ENCODE measurements around the gene HLX. TPM values are rescaled to one million over a fixed set of nuclear protein-coding genes. Genes with fewer than 3 reads are reported as not detected.

Gene HLX
- total and polyA plus RNA-seq, 7 experiments from 2014 or later = 0.27 to 11.0 (median 2.1) TPM; not detected in 3

DNA sequence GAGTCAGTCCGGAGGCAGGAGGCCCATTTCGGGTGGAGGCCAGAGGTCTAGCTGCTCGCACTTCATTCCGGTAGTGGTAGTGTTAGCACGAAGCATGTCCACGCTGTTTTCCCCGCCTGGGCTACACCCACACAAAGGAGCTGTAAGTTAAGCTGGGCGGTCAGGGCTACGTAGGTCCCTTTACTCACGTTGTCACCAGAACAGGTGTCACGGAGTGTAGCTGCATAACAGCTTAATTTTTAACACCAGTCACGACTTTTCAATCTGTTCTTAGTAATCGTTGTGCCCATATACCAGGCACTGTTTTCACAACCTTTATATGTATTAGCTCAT lies 15.6 kb downstream of the HLX start:
- H3K27me3 Mint-ChIP-seq = peaks cover 50 to 80% (median 63%) of the 10 kb centered on the region in 5 donors

DNA sequence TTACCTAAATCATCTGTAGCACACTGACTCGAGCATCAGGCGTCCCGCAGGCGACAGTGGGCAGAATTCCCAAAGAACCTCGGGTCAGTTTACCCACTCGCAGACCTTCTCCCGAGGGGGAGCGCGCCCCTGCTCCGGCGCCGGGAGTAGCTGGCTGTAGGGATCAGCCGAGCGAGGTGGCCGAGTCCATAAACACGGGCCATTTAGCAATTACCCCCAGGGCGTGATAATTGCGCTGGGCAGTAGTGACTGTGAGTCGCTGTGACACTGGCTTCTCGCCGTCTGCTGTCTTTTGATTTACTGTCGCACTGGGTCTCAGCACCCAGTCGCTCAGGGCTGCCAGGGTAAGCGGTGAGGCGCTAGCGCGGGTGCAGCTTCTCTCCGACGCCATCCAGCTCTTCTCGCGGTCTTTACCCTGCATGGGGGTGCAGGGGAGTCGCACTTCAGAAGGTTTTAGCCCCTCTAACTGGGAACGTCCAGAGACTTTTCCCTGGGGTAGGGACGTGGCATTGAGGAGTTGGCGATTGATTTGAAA lies 16.2 kb downstream of the HLX start:
- intact Hi-C loops (cut with micrococcal nuclease) = no loop called here
- Histone ChIP-seq H3K36me3 (ENCODE audit: control insufficient read depth in 2 of 3, insufficient read depth in 3 of 3, low read length in 3 of 3) (no peaks in the 10 kb centered on the region), H3K9me3 (ENCODE audit: control insufficient read depth in 2 of 3, low read length in 3 of 3) (no peaks in the 10 kb centered on the region), H3K4me1 (ENCODE audit: control insufficient read depth in 2 of 2, insufficient read depth in 2 of 2, low read length in 2 of 2) (no peaks in the 10 kb centered on the region), H3K4me3 (ENCODE audit: low read length) (no peak overlapping the region), H3K27ac (ENCODE audit: low read depth, low read length) (no peak overlapping the region), H3K27me3 (ENCODE audit: control insufficient read depth in 2 of 2, insufficient read depth in 2 of 2, low read length in 2 of 2) (no peaks in the 10 kb centered on the region)
- ChIA-PET CTCF (no interaction called here), POLR2A (no interaction called here)
- H3K9me3 Mint-ChIP-seq = peaks cover 0 to 30% (median 8%) of the 10 kb centered on the region in 11 donors
- H3K36me3 Mint-ChIP-seq = peaks cover 0 to 10% (median 0%) of the 10 kb centered on the region in 5 donors
- H3K27ac Mint-ChIP-seq = no peak overlapping the region
- ATAC-seq = no peak
- peaks cover 0 to 11% (median 5%) of the 10 kb centered on the region in 7 donors for H3K4me1 Mint-ChIP-seq
- peaks cover 47 to 80% (median 61%) of the 10 kb centered on the region in 5 donors for H3K27me3 Mint-ChIP-seq
- no peak overlapping the region for H3K4me3 Mint-ChIP-seq
- no peak for DNase-seq

More for the DNA sequence above, 15.6 kb downstream of the HLX start:
- H3K4me3 ChIP-seq (ENCODE audit: low read length) = no peak overlapping the region
- peaks cover 0 to 5% (median 0%) of the 10 kb centered on the region in 5 donors for H3K36me3 Mint-ChIP-seq
- H3K27ac Mint-ChIP-seq = no peak overlapping the region
- peaks cover 0 to 28% (median 6%) of the 10 kb centered on the region in 11 donors for H3K9me3 Mint-ChIP-seq
- intact Hi-C loops (cut with micrococcal nuclease) = no loop called here
- no peak overlapping the region for H3K27ac ChIP-seq (ENCODE audit: low read depth, low read length)
- H3K4me3 Mint-ChIP-seq = no peak overlapping the region
- peaks cover 0 to 11% (median 5%) of the 10 kb centered on the region in 7 donors for H3K4me1 Mint-ChIP-seq
- POLR2A ChIA-PET = no interaction called here
- H3K9me3 ChIP-seq (ENCODE audit: control insufficient read depth in 2 of 3, low read length in 3 of 3) = no peaks in the 10 kb centered on the region
- H3K36me3 ChIP-seq (ENCODE audit: control insufficient read depth in 2 of 3, insufficient read depth in 3 of 3, low read length in 3 of 3) = no peaks in the 10 kb centered on the region
- no peaks in the 10 kb centered on the region for H3K27me3 ChIP-seq (ENCODE audit: control insufficient read depth in 2 of 2, insufficient read depth in 2 of 2, low read length in 2 of 2)
- ATAC-seq (no peak), DNase-seq (no peak)
- H3K4me1 ChIP-seq (ENCODE audit: control insufficient read depth in 2 of 2, insufficient read depth in 2 of 2, low read length in 2 of 2) = no peaks in the 10 kb centered on the region
- CTCF ChIA-PET = no interaction called here

DNA sequence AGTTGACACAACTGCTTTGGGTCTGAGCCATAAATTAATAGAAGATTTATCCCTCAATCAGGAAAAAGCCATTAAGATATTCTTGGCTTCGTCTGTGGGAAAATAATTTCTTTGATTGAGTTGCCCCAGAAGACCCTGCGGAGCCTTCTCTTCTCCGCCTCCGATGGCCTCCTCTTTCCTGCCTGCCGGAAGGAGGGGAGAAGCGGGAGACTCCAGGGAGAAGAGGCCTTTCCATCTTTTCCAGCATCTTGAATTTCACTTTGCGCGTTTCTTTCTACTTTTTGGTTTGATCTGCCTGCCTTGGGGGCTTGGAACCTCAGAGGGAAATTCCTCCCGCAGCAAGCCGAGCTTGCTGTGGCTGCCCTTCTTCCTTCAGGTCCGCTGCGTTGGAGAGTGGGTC lies 16.8 kb downstream of the HLX start:
- Histone ChIP-seq H3K4me3 (ENCODE audit: low read length) (no peak overlapping the region), H3K9me3 (ENCODE audit: control insufficient read depth in 2 of 3, low read length in 3 of 3) (no peaks in the 10 kb centered on the region), H3K27me3 (ENCODE audit: control insufficient read depth in 2 of 2, insufficient read depth in 2 of 2, low read length in 2 of 2) (no peaks in the 10 kb centered on the region), H3K27ac (ENCODE audit: low read depth, low read length) (no peak overlapping the region), H3K4me1 (ENCODE audit: control insufficient read depth in 2 of 2, insufficient read depth in 2 of 2, low read length in 2 of 2) (no peaks in the 10 kb centered on the region), H3K36me3 (ENCODE audit: control insufficient read depth in 2 of 3, insufficient read depth in 3 of 3, low read length in 3 of 3) (no peaks in the 10 kb centered on the region)
- ATAC-seq = no peak
- intact Hi-C loops (cut with micrococcal nuclease) = no loop called here
- Mint-ChIP-seq H3K36me3 (peaks cover 0 to 10% (median 0%) of the 10 kb centered on the region in 5 donors), H3K4me1 (peaks cover 0 to 11% (median 5%) of the 10 kb centered on the region in 7 donors), H3K4me3 (peak overlapping the region in 1 of 10 donors; percentile 6), H3K27me3 (peaks cover 43 to 80% (median 61%) of the 10 kb centered on the region in 5 donors), H3K9me3 (peaks cover 0 to 31% (median 6%) of the 10 kb centered on the region in 11 donors), H3K27ac (no peak overlapping the region)
- no peak for DNase-seq
- CTCF ChIA-PET = no interaction called here
- POLR2A ChIA-PET = no interaction called here

DNA sequence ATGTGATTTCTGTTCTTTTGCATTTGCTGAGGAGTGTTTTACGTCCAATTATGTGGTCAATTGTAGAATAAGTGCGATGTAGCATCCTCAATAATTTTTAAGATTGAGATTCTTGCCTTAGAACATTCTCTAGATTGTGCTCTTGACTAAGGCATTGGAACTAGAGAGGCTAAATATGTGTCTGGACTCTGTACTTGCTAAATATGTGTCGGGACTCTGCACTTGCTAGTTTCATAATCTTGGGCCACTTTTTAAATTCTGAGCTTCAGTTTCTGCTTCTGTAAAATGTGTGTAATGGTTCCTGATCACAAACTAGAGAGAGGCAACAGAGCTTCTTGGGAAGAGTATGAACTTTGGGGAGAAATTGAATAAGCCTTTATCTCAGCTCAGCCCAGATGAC lies 21.6 kb downstream of the HLX start:
- ChIA-PET CTCF (no interaction called here), POLR2A (no interaction called here)
- ATAC-seq (no peak), DNase-seq (no peak)
- Mint-ChIP-seq H3K4me3 (no peak overlapping the region), H3K9me3 (peaks cover 0 to 10% (median 4%) of the 10 kb centered on the region in 11 donors), H3K36me3 (peaks cover 0 to 7% (median 0%) of the 10 kb centered on the region in 5 donors), H3K4me1 (no peaks in the 10 kb centered on the region), H3K27me3 (peaks cover 2 to 45% (median 34%) of the 10 kb centered on the region in 5 donors), H3K27ac (no peak overlapping the region)
- intact Hi-C loops (cut with micrococcal nuclease) = no loop called here
- no peak overlapping the region for H3K27ac ChIP-seq (ENCODE audit: low read depth, low read length)
- H3K4me3 ChIP-seq (ENCODE audit: low read length) = no peak overlapping the region
- H3K27me3 ChIP-seq (ENCODE audit: control insufficient read depth in 2 of 2, insufficient read depth in 2 of 2, low read length in 2 of 2) = no peaks in the 10 kb centered on the region
- no peaks in the 10 kb centered on the region for H3K9me3 ChIP-seq (ENCODE audit: control insufficient read depth in 2 of 3, low read length in 3 of 3)
- no peaks in the 10 kb centered on the region for H3K36me3 ChIP-seq (ENCODE audit: control insufficient read depth in 2 of 3, insufficient read depth in 3 of 3, low read length in 3 of 3)
- H3K4me1 ChIP-seq (ENCODE audit: control insufficient read depth in 2 of 2, insufficient read depth in 2 of 2, low read length in 2 of 2) = no peaks in the 10 kb centered on the region

DNA sequence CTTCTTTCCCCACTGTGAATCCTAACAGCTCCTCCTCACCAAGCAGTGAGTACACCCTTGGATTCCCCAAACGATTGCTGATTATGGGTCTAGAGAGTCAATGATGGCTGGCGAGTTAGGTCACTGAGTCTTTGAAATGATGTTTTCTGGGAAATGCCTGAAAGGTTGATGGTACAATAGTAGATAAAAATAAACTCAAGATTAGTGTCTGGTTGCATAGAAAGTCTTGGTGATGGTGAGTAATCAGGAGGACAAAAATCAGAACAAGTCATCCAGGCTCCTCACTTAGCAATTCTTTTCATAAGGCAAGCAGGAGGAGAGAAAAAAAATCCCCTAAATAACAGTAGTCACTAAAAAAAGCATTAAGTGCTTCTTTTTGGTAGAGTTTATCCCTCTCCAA lies 22.6 kb downstream of the HLX start:
- Mint-ChIP-seq H3K9me3 (peaks cover 0 to 10% (median 3%) of the 10 kb centered on the region in 11 donors), H3K27ac (no peak overlapping the region), H3K4me3 (no peak overlapping the region), H3K27me3 (peaks cover 0 to 39% (median 28%) of the 10 kb centered on the region in 5 donors), H3K4me1 (no peaks in the 10 kb centered on the region), H3K36me3 (peaks cover 0 to 7% (median 0%) of the 10 kb centered on the region in 5 donors)
- H3K4me1 ChIP-seq (ENCODE audit: control insufficient read depth in 2 of 2, insufficient read depth in 2 of 2, low read length in 2 of 2) = no peaks in the 10 kb centered on the region
- no peak overlapping the region for H3K4me3 ChIP-seq (ENCODE audit: low read length)
- CTCF ChIA-PET = no interaction called here
- H3K27ac ChIP-seq (ENCODE audit: low read depth, low read length) = no peak overlapping the region
- POLR2A ChIA-PET = no interaction called here
- no peak for ATAC-seq
- intact Hi-C loops (cut with micrococcal nuclease) = no loop called here
- no peaks in the 10 kb centered on the region for H3K36me3 ChIP-seq (ENCODE audit: control insufficient read depth in 2 of 3, insufficient read depth in 3 of 3, low read length in 3 of 3)
- no peaks in the 10 kb centered on the region for H3K9me3 ChIP-seq (ENCODE audit: control insufficient read depth in 2 of 3, low read length in 3 of 3)
- DNase-seq = no peak
- no peaks in the 10 kb centered on the region for H3K27me3 ChIP-seq (ENCODE audit: control insufficient read depth in 2 of 2, insufficient read depth in 2 of 2, low read length in 2 of 2)

DNA sequence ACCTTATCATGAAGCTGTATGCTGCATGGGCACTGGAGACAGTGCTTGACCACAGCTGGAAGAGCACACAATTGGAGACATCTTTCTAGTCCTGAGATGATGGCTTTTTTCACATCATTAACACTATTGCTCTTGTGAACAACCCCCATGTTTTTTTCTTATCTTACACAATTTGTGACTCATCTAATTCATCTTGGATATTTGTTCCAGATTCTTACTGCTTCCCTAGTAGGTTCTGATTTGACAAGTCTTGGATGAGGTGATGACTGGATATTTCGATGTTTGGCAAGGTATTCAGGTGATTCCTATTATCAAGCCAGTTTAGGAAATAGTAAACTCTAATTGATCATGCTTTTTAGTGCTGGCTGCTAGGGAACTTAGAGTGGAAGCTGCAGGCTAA lies 23.7 kb downstream of the HLX start:
- Mint-ChIP-seq H3K27ac (no peak overlapping the region), H3K9me3 (peaks cover 0 to 5% (median 3%) of the 10 kb centered on the region in 11 donors), H3K4me1 (no peaks in the 10 kb centered on the region), H3K4me3 (no peak overlapping the region), H3K36me3 (peaks cover 0 to 7% (median 0%) of the 10 kb centered on the region in 5 donors), H3K27me3 (peaks cover 0 to 39% (median 28%) of the 10 kb centered on the region in 5 donors)
- H3K36me3 ChIP-seq (ENCODE audit: control insufficient read depth in 2 of 3, insufficient read depth in 3 of 3, low read length in 3 of 3) = no peaks in the 10 kb centered on the region
- H3K4me3 ChIP-seq (ENCODE audit: low read length) = no peak overlapping the region
- H3K4me1 ChIP-seq (ENCODE audit: control insufficient read depth in 2 of 2, insufficient read depth in 2 of 2, low read length in 2 of 2) = no peaks in the 10 kb centered on the region
- ATAC-seq (no peak), DNase-seq (no peak)
- H3K27me3 ChIP-seq (ENCODE audit: control insufficient read depth in 2 of 2, insufficient read depth in 2 of 2, low read length in 2 of 2) = no peaks in the 10 kb centered on the region
- intact Hi-C loops (cut with micrococcal nuclease) = no loop called here
- POLR2A ChIA-PET = no interaction called here
- CTCF ChIA-PET = no interaction called here
- H3K9me3 ChIP-seq (ENCODE audit: control insufficient read depth in 2 of 3, low read length in 3 of 3) = no peaks in the 10 kb centered on the region
- no peak overlapping the region for H3K27ac ChIP-seq (ENCODE audit: low read depth, low read length)

DNA sequence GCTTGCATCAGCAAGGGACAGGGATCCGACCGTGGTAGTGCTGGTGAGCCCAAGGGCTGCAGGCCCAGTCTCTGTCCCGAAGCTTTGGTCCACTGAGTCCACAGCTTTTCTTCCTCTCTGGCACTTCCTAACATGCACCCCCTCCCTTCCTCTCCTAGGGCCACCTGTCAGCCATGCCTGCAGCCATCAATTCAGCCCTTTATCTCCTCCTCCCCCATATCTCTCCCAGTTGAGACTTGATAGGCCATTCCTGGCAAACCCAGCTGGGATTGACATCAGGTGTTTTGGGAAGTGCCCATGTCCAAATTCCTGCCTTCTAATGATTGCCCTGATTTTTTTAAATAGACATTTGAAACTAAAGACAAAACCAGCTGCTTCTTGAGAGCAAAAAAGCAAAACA lies 25.6 kb downstream of the HLX start:
- Mint-ChIP-seq H3K4me3 (no peak overlapping the region), H3K27me3 (peaks cover 0 to 46% (median 17%) of the 10 kb centered on the region in 5 donors), H3K9me3 (peaks cover 0 to 6% (median 0%) of the 10 kb centered on the region in 11 donors), H3K27ac (no peak overlapping the region), H3K36me3 (peaks cover 0 to 5% (median 0%) of the 10 kb centered on the region in 5 donors), H3K4me1 (no peaks in the 10 kb centered on the region)
- no peak overlapping the region for H3K4me3 ChIP-seq (ENCODE audit: low read length)
- ATAC-seq (no peak), DNase-seq (no peak)
- no peaks in the 10 kb centered on the region for H3K27me3 ChIP-seq (ENCODE audit: control insufficient read depth in 2 of 2, insufficient read depth in 2 of 2, low read length in 2 of 2)
- H3K9me3 ChIP-seq (ENCODE audit: control insufficient read depth in 2 of 3, low read length in 3 of 3) = no peaks in the 10 kb centered on the region
- intact Hi-C loops (cut with micrococcal nuclease) = no loop called here
- POLR2A ChIA-PET = no interaction called here
- H3K36me3 ChIP-seq (ENCODE audit: control insufficient read depth in 2 of 3, insufficient read depth in 3 of 3, low read length in 3 of 3) = no peaks in the 10 kb centered on the region
- CTCF ChIA-PET = interaction anchor here (0.7 kb wide), 1 partner anchor 95 kb away, joined by 3 read pairs; no protein-coding TSS in a partner anchor
- H3K27ac ChIP-seq (ENCODE audit: low read depth, low read length) = no peak overlapping the region
- H3K4me1 ChIP-seq (ENCODE audit: control insufficient read depth in 2 of 2, insufficient read depth in 2 of 2, low read length in 2 of 2) = no peaks in the 10 kb centered on the region

All from naive thymus-derived CD4-positive, alpha-beta T cell (primary cell).